ENCODE measurements around the gene CUL7.

Gene CUL7

DNA sequence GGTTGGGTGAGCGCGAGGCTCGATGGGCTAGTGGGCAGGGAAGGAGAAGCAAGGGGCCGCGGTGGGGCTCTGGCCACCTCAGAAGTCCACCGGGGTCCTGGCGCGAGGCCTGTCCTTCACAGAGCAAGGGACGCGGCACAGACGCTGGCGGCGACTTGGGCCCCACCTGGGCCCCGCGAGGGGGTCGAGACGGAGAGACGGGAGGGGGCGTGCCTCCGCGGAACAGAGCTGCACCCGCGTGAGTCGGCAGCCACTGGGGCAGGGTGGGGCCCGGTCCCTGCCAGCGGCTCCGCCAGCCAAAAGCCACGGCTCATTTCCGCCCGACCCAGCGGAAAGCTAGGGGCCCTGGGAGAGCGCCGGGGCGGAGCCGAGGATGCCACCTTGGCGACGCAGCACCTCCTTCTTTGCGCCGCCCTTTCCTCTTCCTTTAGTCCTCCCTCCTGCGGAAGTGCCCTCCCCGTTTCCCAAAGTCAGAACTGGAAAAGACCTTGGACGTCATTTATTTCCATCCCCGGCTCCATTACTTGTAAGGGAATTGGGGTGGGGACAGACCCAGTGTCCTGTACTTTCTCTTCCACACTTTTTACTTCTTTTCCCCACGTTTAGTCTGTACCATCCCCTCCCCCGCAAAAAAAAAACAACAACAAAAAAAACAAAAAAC, at the start of gene CUL7:
Gene CUL7 (minus strand): TSS at position 307 of the 661 bp plus-strand sequence. CDS start 1,063 bp downstream, outside the sequence.
- TF ChIP-seq, protein P1, sequence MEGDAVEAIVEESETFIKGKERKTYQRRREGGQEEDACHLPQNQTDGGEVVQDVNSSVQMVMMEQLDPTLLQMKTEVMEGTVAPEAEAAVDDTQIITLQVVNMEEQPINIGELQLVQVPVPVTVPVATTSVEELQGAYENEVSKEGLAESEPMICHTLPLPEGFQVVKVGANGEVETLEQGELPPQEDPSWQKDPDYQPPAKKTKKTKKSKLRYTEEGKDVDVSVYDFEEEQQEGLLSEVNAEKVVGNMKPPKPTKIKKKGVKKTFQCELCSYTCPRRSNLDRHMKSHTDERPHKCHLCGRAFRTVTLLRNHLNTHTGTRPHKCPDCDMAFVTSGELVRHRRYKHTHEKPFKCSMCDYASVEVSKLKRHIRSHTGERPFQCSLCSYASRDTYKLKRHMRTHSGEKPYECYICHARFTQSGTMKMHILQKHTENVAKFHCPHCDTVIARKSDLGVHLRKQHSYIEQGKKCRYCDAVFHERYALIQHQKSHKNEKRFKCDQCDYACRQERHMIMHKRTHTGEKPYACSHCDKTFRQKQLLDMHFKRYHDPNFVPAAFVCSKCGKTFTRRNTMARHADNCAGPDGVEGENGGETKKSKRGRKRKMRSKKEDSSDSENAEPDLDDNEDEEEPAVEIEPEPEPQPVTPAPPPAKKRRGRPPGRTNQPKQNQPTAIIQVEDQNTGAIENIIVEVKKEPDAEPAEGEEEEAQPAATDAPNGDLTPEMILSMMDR (IDR thresholded peaks at IDR 0.05), result no peak
- peak; percentile 95 for DNase-seq (ENCODE audit: low spot score)
- Histone ChIP-seq H3K4me3 (peak within 1 kb of the TSS; percentile 80), H3K27ac (peak within 1 kb of the TSS; percentile 94)

DNA sequence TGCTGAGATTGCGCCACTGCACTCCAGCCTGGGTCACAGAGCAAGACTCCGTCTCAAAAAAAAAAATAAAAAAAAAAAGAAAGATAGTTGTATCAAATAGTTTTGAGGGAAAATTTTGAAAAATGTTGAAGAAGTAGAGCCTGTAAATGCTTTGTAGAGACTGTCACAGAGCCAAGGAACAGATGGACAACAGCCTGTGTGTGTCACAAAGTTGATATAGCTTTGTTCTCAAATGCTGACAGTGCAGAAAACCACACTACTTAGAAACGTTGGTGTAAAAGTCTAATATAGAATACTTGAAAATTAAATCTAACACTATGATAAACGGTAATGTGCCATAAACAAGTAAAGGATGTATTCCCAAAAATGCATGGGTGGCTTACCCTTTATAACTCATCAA, 47.8 kb upstream of the CUL7 start:
- no peak overlapping the region for H3K27ac ChIP-seq
- no peak overlapping the region for H3K4me3 ChIP-seq
- TF ChIP-seq, protein P1 (IDR thresholded peaks at IDR 0.05), result no peak
- DNase-seq (ENCODE audit: low spot score), result no peak

DNA sequence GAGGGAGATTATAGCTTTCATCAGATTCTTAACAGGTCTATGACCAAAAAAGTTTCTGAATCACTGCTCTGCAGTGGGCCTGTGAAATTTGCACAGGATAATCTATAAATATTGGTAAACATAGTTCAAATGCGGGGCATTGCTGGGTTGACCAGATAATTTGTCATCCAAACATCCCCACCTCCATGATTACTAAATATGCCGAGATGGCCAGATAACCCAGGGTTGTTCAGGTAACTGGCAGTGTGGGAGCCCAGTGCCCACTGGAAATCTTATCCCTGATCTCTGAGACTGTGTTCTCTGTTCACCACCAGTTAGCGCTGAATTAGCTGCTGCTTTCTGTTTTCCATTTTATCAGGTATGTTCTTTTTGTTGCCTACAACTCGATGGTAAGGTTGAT, 43.9 kb upstream of the CUL7 start:
- DNase-seq (ENCODE audit: low spot score), result no peak
- no peak overlapping the region for H3K27ac ChIP-seq
- no peak overlapping the region for H3K4me3 ChIP-seq
- TF ChIP-seq, protein P1 (IDR thresholded peaks at IDR 0.05), result no peak

DNA sequence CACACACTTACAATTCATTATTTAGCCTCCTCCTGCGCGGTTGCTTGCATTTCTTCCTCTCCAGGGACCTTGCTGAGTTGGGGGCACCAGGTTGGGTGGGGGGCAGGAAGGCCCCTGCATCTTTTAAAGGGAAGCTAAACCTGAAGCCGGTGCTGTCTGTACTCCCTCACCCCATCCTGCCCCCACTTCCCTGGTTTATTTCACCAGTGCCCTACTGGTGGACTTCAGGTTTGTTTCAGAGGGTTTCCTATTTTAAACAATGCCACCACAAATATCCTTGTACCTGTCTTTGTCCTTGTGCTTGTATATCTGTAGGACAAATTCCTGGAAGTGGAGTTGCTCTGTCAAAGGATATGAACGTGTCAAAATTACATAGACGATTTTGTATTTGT, 43.4 kb upstream of the CUL7 start:
- TF ChIP-seq, protein P1 (IDR thresholded peaks at IDR 0.05), result no peak
- no peak for DNase-seq (ENCODE audit: low spot score)
- Histone ChIP-seq H3K27ac (peak overlapping the region in 1 of 2 donors; percentile 51), H3K4me3 (no peak overlapping the region)

DNA sequence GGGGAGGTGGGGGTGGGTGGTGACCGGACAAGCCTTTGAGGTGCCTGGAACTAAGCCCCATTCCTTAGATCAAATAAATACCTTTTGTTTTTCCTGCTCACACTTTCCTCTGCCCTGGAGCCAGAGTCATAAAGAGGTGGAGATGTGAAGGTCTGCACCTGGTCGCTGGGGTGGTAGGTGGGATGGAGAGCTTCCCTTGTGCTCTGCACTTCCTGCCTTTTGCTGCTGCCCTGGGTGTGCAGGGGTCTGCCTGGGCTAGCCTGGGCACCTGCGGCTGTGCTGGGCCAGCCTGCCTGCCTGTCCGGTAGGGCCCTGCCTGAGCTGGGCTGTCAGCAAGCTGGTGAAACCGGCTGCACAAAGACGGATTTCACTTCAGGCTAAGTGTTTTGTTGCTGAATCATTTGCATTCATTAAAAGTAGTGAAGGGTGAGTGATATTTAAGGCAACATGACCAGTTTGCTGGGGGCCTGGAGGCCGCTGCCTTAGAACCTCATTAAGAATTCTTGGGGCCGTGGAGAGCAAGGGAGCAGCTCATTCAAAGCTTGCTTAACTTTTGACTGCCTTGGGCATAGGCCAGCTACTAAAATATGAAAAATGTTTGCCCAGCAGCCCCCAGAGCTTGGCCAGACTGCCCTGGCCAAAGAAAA, 42.9 kb upstream of the CUL7 start:
- no peak for DNase-seq (ENCODE audit: low spot score)
- H3K27ac ChIP-seq, result peak overlapping the region in 1 of 2 donors; percentile 51
- TF ChIP-seq, protein P1 (IDR thresholded peaks at IDR 0.05), result no peak
- no peak overlapping the region for H3K4me3 ChIP-seq

DNA sequence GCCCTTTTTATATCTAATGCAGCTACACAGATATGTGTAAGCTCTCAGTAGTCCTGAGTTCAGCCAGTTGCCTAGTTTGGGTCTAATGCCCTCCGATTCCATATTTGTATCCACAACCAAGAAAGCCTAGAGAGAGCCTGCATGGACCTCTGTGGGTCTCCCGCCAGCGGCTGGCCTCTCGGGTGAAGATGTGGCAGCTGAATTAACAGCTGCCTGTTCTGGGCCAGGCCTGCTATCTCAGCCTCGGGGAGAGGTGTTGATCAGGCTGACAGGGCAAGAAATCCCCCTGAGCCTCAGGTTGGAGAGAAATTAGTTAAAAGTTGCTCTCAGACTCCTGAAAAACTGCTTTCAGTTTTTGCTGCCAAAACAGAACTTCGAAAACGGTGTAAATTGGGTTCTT, 42.3 kb upstream of the CUL7 start:
- TF ChIP-seq, protein P1 (IDR thresholded peaks at IDR 0.05), result no peak
- Histone ChIP-seq H3K4me3 (no peak overlapping the region), H3K27ac (no peak overlapping the region)
- no peak for DNase-seq (ENCODE audit: low spot score)

Measured in coronary artery (tissue), 2 donors.